GM19193 (cell line): ENCODE results near the gene ABCG8.

Source experiments
- POLR2A ChIP-seq: IDR thresholded peaks from 4 replicates; pipeline ENCODE4 v1.6.1; 2011; ENCODE audit not compliant: insufficient read depth, insufficient read length; ENCODE audit errors: extremely low read depth

The ABCG8 gene

GRCh38 chr2:43927442-43927841 lies 88.7 kb downstream of the ABCG8 start:
- TF ChIP-seq POLR2A: no peak

- no peak for TF ChIP-seq POLR2A
Measured at GRCh38 chr2:43931293-43931692, 92.5 kb downstream of the ABCG8 start.
